ENCODE data around the gene FAM120B.

The FAM120B gene

DNA sequence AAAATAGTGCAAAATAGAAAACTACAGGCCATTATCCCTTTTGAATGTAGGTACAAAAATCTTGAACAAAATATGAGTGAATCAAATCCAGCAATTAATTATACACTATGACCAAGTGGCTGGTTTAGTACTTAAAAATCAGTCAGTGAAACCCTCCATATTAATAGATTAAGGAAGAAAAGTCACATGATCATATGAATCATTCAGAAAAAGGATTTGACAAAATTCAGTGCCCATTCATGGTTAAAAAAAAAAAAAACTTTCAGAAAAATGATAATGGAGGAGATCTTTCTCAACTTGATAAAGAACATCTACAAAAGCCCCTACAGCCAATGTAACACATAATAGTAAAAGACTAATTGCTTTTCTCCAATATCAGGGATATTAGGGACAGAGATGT is 75.0 kb downstream of the FAM120B start:
- no peak for DNase-seq (ENCODE audit: low spot score)
- TF ChIP-seq, protein P1, sequence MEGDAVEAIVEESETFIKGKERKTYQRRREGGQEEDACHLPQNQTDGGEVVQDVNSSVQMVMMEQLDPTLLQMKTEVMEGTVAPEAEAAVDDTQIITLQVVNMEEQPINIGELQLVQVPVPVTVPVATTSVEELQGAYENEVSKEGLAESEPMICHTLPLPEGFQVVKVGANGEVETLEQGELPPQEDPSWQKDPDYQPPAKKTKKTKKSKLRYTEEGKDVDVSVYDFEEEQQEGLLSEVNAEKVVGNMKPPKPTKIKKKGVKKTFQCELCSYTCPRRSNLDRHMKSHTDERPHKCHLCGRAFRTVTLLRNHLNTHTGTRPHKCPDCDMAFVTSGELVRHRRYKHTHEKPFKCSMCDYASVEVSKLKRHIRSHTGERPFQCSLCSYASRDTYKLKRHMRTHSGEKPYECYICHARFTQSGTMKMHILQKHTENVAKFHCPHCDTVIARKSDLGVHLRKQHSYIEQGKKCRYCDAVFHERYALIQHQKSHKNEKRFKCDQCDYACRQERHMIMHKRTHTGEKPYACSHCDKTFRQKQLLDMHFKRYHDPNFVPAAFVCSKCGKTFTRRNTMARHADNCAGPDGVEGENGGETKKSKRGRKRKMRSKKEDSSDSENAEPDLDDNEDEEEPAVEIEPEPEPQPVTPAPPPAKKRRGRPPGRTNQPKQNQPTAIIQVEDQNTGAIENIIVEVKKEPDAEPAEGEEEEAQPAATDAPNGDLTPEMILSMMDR (IDR thresholded peaks at IDR 0.05; ENCODE audit: borderline replicate concordance, control extremely low read depth, extremely low read depth, insufficient read depth, missing control alignments), result no peak
- in situ Hi-C loops (cut with MboI; ENCODE audit: low sequenced_read_pairs, unreplicated experiment), result no loop called here

DNA sequence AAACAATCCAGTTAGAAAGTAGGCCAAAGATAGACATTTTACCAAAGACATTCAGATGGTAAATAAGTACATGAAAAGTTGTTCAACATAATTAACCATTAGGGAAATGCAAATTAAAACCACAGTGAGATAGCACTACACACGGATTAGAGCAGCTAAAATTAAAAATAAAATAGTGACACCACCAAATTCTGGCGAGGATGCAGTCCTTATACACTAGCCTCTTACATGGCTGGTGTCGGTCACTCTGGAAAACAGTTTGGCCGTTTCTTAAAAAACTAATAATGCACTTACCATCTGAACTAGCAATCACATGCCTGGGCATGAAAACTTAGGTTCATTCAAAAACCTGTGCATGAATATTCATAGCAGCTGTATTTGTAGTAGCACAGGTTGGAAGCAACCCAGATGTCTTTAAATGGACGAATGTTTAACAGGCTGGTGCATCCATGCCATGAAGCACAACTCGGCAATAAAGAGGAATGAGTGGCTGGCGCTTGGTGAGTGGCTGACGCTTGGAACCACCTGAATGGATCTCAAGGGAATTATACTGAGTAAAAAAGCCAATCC is 77.0 kb downstream of the FAM120B start:
- TF ChIP-seq, protein P1 (IDR thresholded peaks at IDR 0.05; ENCODE audit: borderline replicate concordance, control extremely low read depth, extremely low read depth, insufficient read depth, missing control alignments), result no peak
- no peak for DNase-seq (ENCODE audit: low spot score)
- in situ Hi-C loops (cut with MboI; ENCODE audit: low sequenced_read_pairs, unreplicated experiment), result no loop called here

GRCh38 chr6:170385506-170385905 is 78.9 kb downstream of the FAM120B start:
- DNase-seq (ENCODE audit: low spot score), result no peak
- TF ChIP-seq, protein P1 (IDR thresholded peaks at IDR 0.05; ENCODE audit: borderline replicate concordance, control extremely low read depth, extremely low read depth, insufficient read depth, missing control alignments), result no peak
- in situ Hi-C loops (cut with MboI; ENCODE audit: low sequenced_read_pairs, unreplicated experiment), result no loop called here

- in situ Hi-C loops (cut with MboI; ENCODE audit: low sequenced_read_pairs, unreplicated experiment), result no loop called here
- DNase-seq (ENCODE audit: low spot score), result no peak
Observed at GRCh38 chr6:170388113-170388512, 81.6 kb downstream of the FAM120B start.

GRCh38 chr6:170393033-170393432 is 86.5 kb downstream of the FAM120B start:
- in situ Hi-C loops (cut with MboI; ENCODE audit: low sequenced_read_pairs, unreplicated experiment), result no loop called here
- no peak for DNase-seq (ENCODE audit: low spot score)
- TF ChIP-seq, protein P1 (IDR thresholded peaks at IDR 0.05; ENCODE audit: borderline replicate concordance, control extremely low read depth, extremely low read depth, insufficient read depth, missing control alignments), result no peak

More at GRCh38 chr6:170388113-170388512, 81.6 kb downstream of the FAM120B start:
- TF ChIP-seq, protein P1 (IDR thresholded peaks at IDR 0.05; ENCODE audit: borderline replicate concordance, control extremely low read depth, extremely low read depth, insufficient read depth, missing control alignments), result no peak

DNA sequence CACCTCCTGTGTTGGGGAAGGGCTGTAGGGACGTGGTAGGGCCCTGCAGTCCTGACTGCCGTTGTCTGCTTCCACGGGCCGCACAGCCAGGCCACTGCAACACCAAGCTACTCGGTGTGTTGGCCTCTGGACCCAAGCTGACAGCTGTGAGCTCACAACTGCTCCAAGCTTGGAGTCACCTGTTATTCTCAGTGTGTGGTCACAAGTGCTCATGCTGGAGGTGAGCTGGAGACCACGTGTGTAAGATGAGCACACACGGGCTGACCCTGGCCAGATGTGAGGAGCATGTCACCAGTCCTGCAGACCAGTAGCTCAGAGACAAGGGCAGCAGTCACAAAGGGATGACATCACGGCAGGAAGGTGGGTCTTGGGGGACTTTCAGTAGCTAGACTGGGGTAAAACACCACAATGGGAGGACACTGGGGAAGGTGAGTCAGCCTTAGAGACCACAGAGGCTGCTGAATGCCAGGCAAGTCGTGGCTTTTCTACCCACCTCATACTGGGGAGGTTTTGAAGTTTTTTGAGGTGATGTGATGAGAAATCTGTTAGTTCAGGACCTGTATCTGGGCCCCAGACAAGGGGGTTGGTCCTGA is 87.3 kb downstream of the FAM120B start:
- TF ChIP-seq, protein P1 (IDR thresholded peaks at IDR 0.05; ENCODE audit: borderline replicate concordance, control extremely low read depth, extremely low read depth, insufficient read depth, missing control alignments), result no peak
- DNase-seq (ENCODE audit: low spot score), result no peak
- in situ Hi-C loops (cut with MboI; ENCODE audit: low sequenced_read_pairs, unreplicated experiment), result no loop called here
